Measurements from ENCODE around the gene FAM13C. TPM values are rescaled to one million over a fixed set of nuclear protein-coding genes. Genes with fewer than 3 reads are reported as not detected.

The FAM13C gene
- total and polyA plus RNA-seq, 9 of the 15 experiments (the other 6 are each of a cell fraction or from before 2014, with no cell fraction given): not detected

GRCh38 chr10:59372543-59372942 lies 10.2 kb upstream of the FAM13C start:
- DNase-seq (ENCODE audit: extremely low read depth in 1 of 4, low spot score in 3 of 4) (no peak), FAIRE-seq (no peak), ATAC-seq (no peak)
- WGBS (ENCODE audit: insufficient coverage, low coverage, missing lambda C conversion rate): 0% methylated on average over 1 of the region's 1 CpG
- no peak overlapping the region for H3K4me2 ChIP-seq (ENCODE audit: insufficient read depth, low read length)
- CTCF ChIA-PET (ENCODE audit: low intra/inter-chr PET ratio): no interaction called here
- H3K9ac ChIP-seq (ENCODE audit: insufficient read depth in 1 of 2, low read depth in 2 of 2, low read length in 2 of 2): no peak overlapping the region
- no peaks in the 10 kb centered on the region for H3K79me2 ChIP-seq (ENCODE audit: control insufficient read depth, insufficient read depth, low read length)
- intact Hi-C loops (cut with micrococcal nuclease): no loop called here
- H3K4me3 ChIP-seq: no peak overlapping the region
- no peaks in the 10 kb centered on the region for H3K36me3 ChIP-seq (ENCODE audit: control insufficient read depth, insufficient read depth, low read length)
- no peak for TF ChIP-seq PHF21A (IDR thresholded peaks at IDR 0.05; ENCODE audit: borderline replicate concordance, low read depth)
- no peak for TF ChIP-seq NFE2 (IDR thresholded peaks at IDR 0.05; ENCODE audit: low read depth)
- TF ChIP-seq ZNF146 (CRISPR knock-in tag; IDR thresholded peaks at IDR 0.05; ENCODE audit: unreplicated experiment): no peak
- no peak for TF ChIP-seq HCFC1 (IDR thresholded peaks at IDR 0.05; ENCODE audit: low read depth, low read length)
- no peak overlapping the region for H3K27ac ChIP-seq (ENCODE audit: extremely low read depth, low read depth, low read length)
- H4K20me1 ChIP-seq (replicated peaks; ENCODE audit: control insufficient read depth, insufficient read depth, low read length): no peaks in the 10 kb centered on the region
- H3K27me3 ChIP-seq (ENCODE audit: control insufficient read depth in 2 of 2, insufficient read depth in 2 of 2, low read length in 2 of 2): no peaks in the 10 kb centered on the region
- no peaks in the 10 kb centered on the region for H3K4me1 ChIP-seq (replicated peaks in 1 of 2; ENCODE audit: control insufficient read depth in 2 of 2, insufficient read depth in 2 of 2, low read length in 2 of 2)
- BruUV-seq (replicated peaks): no TSS peak
- no peak overlapping the region for H2AFZ ChIP-seq (ENCODE audit: low read depth, low read length)
- no peaks in the 10 kb centered on the region for H3K9me1 ChIP-seq (ENCODE audit: control insufficient read depth, insufficient read depth, low read length)
- in situ Hi-C loops (cut with MboI): no loop called here
- POLR2A ChIA-PET: interaction anchor here (0.6 kb wide), 1 partner anchor 30 kb away, joined by 3 read pairs; no protein-coding TSS in a partner anchor
- H3K9me3 ChIP-seq (replicated peaks; ENCODE audit: control insufficient read depth, insufficient read depth, low read depth, low read length): no peaks in the 10 kb centered on the region

- no peaks in the 10 kb centered on the region for H3K9me3 ChIP-seq (replicated peaks; ENCODE audit: control insufficient read depth, insufficient read depth, low read depth, low read length)
- no peak overlapping the region for H3K4me2 ChIP-seq (ENCODE audit: insufficient read depth, low read length)
- H3K79me2 ChIP-seq (ENCODE audit: control insufficient read depth, insufficient read depth, low read length): no peaks in the 10 kb centered on the region
- no peak overlapping the region for H3K27ac ChIP-seq (ENCODE audit: extremely low read depth, low read depth, low read length)
- no peaks in the 10 kb centered on the region for H4K20me1 ChIP-seq (replicated peaks; ENCODE audit: control insufficient read depth, insufficient read depth, low read length)
- intact Hi-C loops (cut with micrococcal nuclease): no loop called here
- no peak overlapping the region for H2AFZ ChIP-seq (ENCODE audit: low read depth, low read length)
- ChIA-PET CTCF (ENCODE audit: low intra/inter-chr PET ratio) (no interaction called here), POLR2A (interaction anchor here (0.9 kb wide), 1 partner anchor 12 kb away, joined by 3 read pairs; no protein-coding TSS in a partner anchor)
- ATAC-seq (no peak), FAIRE-seq (no peak), DNase-seq (ENCODE audit: extremely low read depth in 1 of 4, low spot score in 3 of 4) (no peak)
- H3K9ac ChIP-seq (ENCODE audit: insufficient read depth in 1 of 2, low read depth in 2 of 2, low read length in 2 of 2): no peak overlapping the region
- no peak overlapping the region for H3K4me3 ChIP-seq
- 5% methylated on average over 3 of the region's 3 CpGs for WGBS (ENCODE audit: insufficient coverage, low coverage, missing lambda C conversion rate)
- in situ Hi-C loops (cut with MboI): no loop called here
- H3K27me3 ChIP-seq (ENCODE audit: control insufficient read depth in 2 of 2, insufficient read depth in 2 of 2, low read length in 2 of 2): no peaks in the 10 kb centered on the region
- H3K4me1 ChIP-seq (replicated peaks in 1 of 2; ENCODE audit: control insufficient read depth in 2 of 2, insufficient read depth in 2 of 2, low read length in 2 of 2): no peaks in the 10 kb centered on the region
- no peaks in the 10 kb centered on the region for H3K9me1 ChIP-seq (ENCODE audit: control insufficient read depth, insufficient read depth, low read length)
- no TSS peak for BruUV-seq (replicated peaks)
- no peaks in the 10 kb centered on the region for H3K36me3 ChIP-seq (ENCODE audit: control insufficient read depth, insufficient read depth, low read length)
- TF ChIP-seq ZNF24 (IDR thresholded peaks at IDR 0.05) (no peak), NFE2L1 (tag; IDR thresholded peaks at IDR 0.05; ENCODE audit: borderline replicate concordance, low read depth) (no peak), NR3C1 (CRISPR knock-in tag; IDR thresholded peaks at IDR 0.05) (no peak), CSDE1 (IDR thresholded peaks at IDR 0.05) (no peak), NR2C2 (CRISPR knock-in tag; IDR thresholded peaks at IDR 0.05) (no peak), NR2C2 (tag; IDR thresholded peaks at IDR 0.05) (no peak), ZNF584 (CRISPR knock-in tag; IDR thresholded peaks at IDR 0.05; ENCODE audit: low read depth) (no peak), GTF2B (IDR thresholded peaks at IDR 0.05; ENCODE audit: extremely low read depth, insufficient read length) (no peak), OTX1 (CRISPR knock-in tag; IDR thresholded peaks at IDR 0.05) (no peak), TFAP4 (CRISPR knock-in tag; IDR thresholded peaks at IDR 0.05; ENCODE audit: borderline replicate concordance) (no peak), ZBTB34 (CRISPR knock-in tag; IDR thresholded peaks at IDR 0.05) (no peak)
Measured at GRCh38 chr10:59366290-59366689, 3.9 kb upstream of the FAM13C start.
